Stimulated activated naive CD8-positive, alpha-beta T cell treated with anti-CD3 and anti-CD28 coated beads, Interleukin-15, Interleukin-2, amounts not matched to agents 100 ng/mL and 50 ng/mL, for 24 hours (primary cell): ENCODE data around the gene CCDC124.
A peak's percentile ranks its signal among the peaks of the same experiment; 100 is the strongest.
"Not testable (repeated sequence)": the region's sequence is repeated elsewhere in the genome, so short reads cannot be mapped to it uniquely, and the experiment has no call there.

ENCODE experiments used
- H3K27ac Mint-ChIP-seq: one replicate; pipeline ENCODE4 v1.8.0; 2021; ENCODE audit warnings: mild to moderate bottlenecking, mixed read lengths
- H3K27me3 Mint-ChIP-seq: one replicate; pipeline ENCODE4 v1.8.0; 2021; ENCODE audit warnings: mixed read lengths
- H3K36me3 Mint-ChIP-seq: one replicate; pipeline ENCODE4 v1.8.0; 2021; ENCODE audit warnings: low read depth, mixed read lengths
- H3K4me1 Mint-ChIP-seq: one replicate; pipeline ENCODE4 v1.8.0; 2021; ENCODE audit warnings: low read depth, mixed read lengths
- H3K4me3 Mint-ChIP-seq: one replicate; pipeline ENCODE4 v1.8.0; 2021; ENCODE audit warnings: mild to moderate bottlenecking, mixed read lengths
- H3K9me3 Mint-ChIP-seq: one replicate; pipeline ENCODE4 v1.8.0; 2021; ENCODE audit warnings: mixed read lengths

CCDC124 gene, protein sequence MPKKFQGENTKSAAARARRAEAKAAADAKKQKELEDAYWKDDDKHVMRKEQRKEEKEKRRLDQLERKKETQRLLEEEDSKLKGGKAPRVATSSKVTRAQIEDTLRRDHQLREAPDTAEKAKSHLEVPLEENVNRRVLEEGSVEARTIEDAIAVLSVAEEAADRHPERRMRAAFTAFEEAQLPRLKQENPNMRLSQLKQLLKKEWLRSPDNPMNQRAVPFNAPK

DNA sequence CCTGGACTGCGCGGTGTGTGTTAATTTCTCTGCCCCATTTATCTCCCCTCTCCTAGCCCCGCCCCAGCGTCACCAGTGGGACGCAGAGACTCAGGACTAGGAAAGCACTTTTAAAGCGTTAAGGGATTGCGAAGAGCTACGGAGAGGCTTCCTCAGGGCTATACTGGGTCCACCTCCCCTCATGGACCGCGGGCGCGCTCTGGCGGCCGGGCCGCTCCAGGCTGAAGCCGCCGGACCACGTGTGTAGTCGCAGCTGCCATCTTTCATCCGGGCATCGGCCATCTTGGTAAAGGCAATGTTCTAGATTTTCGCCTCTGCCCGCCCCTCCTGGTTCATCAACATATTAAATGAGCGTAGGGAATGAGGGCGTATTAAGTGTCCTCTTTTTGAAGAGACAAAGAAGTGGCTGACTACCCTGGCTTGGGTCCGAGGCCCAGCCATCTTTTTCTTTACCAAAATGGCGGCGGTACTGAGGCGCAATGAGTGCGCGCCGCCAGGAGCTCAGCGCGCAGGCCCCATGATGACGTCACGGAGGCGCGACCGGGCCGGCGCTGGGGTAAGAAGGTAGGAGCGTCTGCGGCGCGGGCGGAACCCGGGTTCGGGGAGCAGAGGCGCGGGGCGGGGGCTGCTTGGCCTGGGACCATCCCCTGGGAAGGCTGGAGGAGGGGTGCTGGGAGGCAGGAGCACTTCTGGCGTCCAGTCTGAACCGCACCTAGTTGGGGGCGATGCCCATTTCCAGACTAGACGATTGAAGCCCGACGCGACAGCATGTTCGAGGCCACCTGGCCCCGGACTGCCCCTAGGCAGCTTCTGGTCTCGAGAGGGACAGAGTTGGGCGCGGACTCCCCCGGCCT lies at the start of gene CCDC124:
TSS of gene CCDC124 (plus strand) at position 531 of the 854 bp plus-strand sequence. CDS start 3,406 bp downstream, outside the sequence.
- peak within 1 kb of the TSS; percentile 98 for H3K4me3 Mint-ChIP-seq
- no peaks in the 10 kb centered on the region for H3K27me3 Mint-ChIP-seq
- no peaks in the 10 kb centered on the region for H3K9me3 Mint-ChIP-seq
- peaks cover 5% of the 10 kb centered on the region for H3K36me3 Mint-ChIP-seq
- H3K4me1 Mint-ChIP-seq: peaks cover 27% of the 10 kb centered on the region
- peak within 1 kb of the TSS; percentile 98 for H3K27ac Mint-ChIP-seq

DNA sequence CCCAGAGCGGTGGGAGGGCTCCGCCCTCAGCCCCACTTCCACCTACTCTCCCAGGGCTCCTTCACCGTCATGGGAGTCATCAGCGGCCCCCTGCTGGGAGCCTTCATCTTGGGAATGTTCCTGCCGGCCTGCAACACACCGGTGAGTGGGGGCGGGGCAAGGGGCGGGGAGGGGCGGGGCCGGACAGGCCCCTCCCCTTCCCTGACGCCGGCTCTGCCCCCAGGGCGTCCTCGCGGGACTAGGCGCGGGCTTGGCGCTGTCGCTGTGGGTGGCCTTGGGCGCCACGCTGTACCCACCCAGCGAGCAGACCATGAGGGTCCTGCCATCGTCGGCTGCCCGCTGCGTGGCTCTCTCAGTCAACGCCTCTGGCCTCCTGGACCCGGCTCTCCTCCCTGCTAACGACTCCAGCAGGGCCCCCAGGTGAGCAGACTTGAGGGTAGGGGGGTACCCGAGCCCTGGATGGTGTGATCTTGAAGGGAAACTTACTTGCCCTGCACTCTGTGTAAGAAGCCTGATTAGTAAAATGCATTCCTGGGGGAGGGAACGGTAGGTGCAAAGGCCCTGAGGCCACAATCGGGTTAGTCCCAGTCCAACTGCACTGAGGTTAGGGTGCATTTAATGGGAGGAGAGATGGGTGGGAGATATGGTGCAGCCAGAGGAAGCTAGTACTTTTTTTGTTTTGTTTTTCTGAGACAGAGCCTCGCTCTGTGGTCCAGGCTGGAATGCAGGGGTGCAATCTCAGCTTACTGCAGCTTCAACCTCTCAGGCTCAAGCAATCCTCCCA lies 49.0 kb upstream of the CCDC124 start:
- H3K27me3 Mint-ChIP-seq: no peaks in the 10 kb centered on the region
- no peak overlapping the region for H3K4me3 Mint-ChIP-seq
- no peaks in the 10 kb centered on the region for H3K9me3 Mint-ChIP-seq
- H3K36me3 Mint-ChIP-seq: no peaks in the 10 kb centered on the region
- H3K4me1 Mint-ChIP-seq: peaks cover 4% of the 10 kb centered on the region
- no peak overlapping the region for H3K27ac Mint-ChIP-seq

DNA sequence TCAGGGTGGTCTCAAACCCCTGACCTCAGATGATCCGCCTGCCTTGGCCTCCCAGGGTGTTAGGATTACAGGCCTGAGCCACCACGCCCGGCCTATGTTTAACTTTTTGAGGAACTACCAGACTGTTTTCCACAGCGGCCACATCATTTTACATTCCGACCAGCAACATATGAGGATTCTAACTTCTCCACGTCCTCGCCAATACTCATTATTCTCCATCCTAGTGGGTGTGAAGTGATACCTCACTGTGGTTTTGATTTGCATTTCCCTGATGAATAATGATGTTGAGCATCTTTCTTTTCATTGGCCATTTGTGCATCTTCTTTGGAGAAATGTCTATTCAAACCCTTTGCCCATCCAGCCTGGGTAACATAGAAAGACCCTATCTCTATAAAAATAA lies 46.3 kb upstream of the CCDC124 start:
- Mint-ChIP-seq H3K4me3 (no peak overlapping the region), H3K4me1 (peaks cover 4% of the 10 kb centered on the region), H3K9me3 (no peaks in the 10 kb centered on the region), H3K27ac (no peak overlapping the region), H3K27me3 (no peaks in the 10 kb centered on the region), H3K36me3 (no peaks in the 10 kb centered on the region)

DNA sequence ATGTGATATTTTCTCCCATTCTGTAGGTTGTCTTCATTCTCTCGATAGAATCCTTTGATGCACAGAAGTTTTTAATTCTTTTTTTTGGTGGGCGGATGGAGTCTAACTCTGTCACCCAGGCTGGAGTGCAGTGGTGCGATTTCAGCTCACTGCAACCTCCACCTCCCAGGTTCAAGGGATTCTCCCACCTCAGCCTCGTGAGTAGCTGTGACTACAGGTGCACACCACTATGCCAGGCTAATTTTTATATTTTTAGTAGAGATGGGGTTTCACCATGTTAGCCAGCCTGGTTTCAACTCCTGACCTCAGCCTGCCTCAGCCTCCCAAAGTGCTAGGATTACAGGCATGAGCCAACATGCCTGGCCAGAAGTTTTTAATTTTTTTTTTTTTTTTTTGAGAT lies 45.6 kb upstream of the CCDC124 start:
- H3K4me3 Mint-ChIP-seq, H3K4me1 Mint-ChIP-seq, H3K27ac Mint-ChIP-seq, H3K36me3 Mint-ChIP-seq, H3K27me3 Mint-ChIP-seq, H3K9me3 Mint-ChIP-seq: not testable (repeated sequence)

DNA sequence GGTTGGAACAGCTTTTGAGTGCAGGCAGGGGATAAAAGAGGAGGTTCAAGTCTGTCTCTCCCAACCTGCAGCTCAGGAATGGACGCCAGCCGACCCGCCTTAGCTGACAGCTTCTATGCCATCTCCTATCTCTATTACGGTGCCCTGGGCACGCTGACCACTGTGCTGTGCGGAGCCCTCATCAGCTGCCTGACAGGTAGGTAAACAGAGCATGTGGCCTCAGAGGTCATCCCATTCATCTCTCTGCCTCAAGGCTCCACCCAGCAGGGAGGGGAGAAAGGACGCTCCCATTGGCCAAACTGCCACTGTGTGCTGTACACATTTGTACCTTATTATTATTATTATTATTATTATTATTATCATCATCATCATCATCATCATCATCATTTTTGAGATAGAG lies 44.6 kb upstream of the CCDC124 start:
- Mint-ChIP-seq H3K4me1 (peaks cover 4% of the 10 kb centered on the region), H3K9me3 (no peaks in the 10 kb centered on the region), H3K36me3 (no peaks in the 10 kb centered on the region), H3K4me3 (no peak overlapping the region), H3K27ac (no peak overlapping the region), H3K27me3 (no peaks in the 10 kb centered on the region)

DNA sequence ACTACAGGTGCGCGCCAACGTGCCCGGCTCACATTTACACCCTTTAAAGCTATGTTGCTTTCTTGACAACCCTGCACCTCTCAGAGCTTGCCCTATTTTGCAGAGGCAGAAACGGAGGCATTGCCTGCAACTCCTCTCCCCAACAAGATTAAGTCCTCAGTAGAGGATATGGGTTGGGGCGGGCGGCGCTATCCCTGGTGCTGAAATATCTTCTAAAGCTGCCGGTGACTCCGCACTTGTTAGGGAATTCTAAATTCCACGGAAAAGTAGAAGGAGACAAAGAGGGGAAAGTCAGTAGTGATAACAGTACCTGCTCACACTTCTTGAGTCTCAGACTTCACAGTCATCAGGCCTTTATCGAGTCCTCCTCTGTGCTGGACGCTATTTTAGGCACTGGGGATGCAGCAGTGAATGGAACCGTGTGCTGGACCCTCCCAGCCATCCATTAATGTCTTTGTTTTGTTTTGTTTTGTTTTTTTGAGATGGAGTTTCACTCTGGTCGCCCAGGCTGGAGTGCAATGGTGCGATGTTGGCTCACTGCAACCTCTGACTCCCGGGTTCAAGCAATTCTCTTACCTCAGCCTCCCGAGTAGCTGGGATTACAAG lies 43.1 kb upstream of the CCDC124 start:
- Mint-ChIP-seq H3K27me3 (no peaks in the 10 kb centered on the region), H3K27ac (no peak overlapping the region), H3K4me3 (no peak overlapping the region)

DNA sequence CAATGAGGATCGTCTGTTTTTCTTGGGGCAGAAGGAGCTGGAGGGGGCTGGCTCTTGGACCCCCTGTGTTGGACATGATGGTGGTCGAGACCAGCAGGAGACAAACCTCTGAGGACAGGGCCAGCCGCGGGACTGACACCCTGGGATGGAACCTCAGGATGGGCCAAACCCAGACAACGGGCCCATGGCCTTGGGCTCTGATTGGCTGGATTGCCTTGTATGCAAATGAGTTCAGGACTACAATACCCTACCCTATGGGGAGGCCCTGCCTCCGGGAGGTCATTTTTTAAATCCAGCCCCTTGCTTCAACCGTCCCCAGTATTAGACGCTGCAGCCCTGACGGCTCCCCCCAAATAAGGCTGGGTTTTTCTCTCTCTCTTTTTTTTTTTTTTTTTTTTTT lies 39.0 kb upstream of the CCDC124 start:
- Mint-ChIP-seq H3K27me3 (peaks cover 4% of the 10 kb centered on the region), H3K4me1 (no peaks in the 10 kb centered on the region), H3K36me3 (no peaks in the 10 kb centered on the region), H3K4me3 (no peak overlapping the region), H3K27ac (no peak overlapping the region), H3K9me3 (no peaks in the 10 kb centered on the region)

More for the DNA sequence above, 43.1 kb upstream of the CCDC124 start:
- Mint-ChIP-seq H3K4me1 (peaks cover 4% of the 10 kb centered on the region), H3K9me3 (no peaks in the 10 kb centered on the region), H3K36me3 (no peaks in the 10 kb centered on the region)

DNA sequence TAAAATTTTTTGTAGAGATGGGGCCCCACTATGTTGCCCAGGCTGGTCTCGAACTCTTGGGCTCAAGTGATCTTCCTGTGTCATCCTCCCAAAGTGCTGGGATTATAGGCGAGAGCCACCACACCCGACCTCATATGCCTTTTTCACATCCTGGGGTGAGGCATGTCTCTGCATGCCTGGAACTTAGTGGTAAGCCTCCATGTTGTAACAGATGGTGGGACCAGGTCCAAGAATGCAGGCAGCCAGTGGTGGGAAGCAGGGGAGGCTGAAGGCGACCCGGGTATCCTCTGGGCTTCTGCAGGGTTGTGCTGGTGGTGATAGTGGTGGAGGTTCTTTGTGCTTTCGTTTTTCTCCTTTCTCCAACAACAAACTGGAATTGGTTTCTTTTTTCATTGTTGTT lies 30.1 kb upstream of the CCDC124 start:
- Mint-ChIP-seq H3K27ac (no peak overlapping the region), H3K27me3 (peaks cover 26% of the 10 kb centered on the region), H3K4me3 (no peak overlapping the region), H3K36me3 (no peaks in the 10 kb centered on the region), H3K4me1 (no peaks in the 10 kb centered on the region), H3K9me3 (no peaks in the 10 kb centered on the region)

DNA sequence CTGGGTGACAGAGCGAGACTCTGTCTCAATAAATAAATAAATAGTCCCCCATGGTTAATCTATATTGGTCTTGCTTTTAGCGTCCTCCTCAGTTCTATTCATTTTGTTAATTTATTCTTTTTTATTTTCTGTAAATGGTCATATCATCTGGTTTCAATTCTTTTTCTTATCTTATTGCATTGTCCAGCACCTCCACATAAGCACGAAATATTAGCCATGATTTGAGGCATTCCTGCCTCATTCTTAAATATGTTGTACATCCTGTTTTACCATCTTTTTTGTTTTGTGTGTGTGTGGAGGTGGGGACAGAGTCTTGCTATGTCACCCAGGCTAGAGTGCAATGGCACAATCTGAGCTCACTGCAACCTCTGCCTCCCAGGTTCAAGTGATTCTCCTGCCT lies 24.6 kb upstream of the CCDC124 start:
- Mint-ChIP-seq H3K36me3 (no peaks in the 10 kb centered on the region), H3K9me3 (peaks cover 4% of the 10 kb centered on the region), H3K4me3 (no peak overlapping the region), H3K27ac (no peak overlapping the region), H3K4me1 (no peaks in the 10 kb centered on the region), H3K27me3 (peaks cover 5% of the 10 kb centered on the region)

DNA sequence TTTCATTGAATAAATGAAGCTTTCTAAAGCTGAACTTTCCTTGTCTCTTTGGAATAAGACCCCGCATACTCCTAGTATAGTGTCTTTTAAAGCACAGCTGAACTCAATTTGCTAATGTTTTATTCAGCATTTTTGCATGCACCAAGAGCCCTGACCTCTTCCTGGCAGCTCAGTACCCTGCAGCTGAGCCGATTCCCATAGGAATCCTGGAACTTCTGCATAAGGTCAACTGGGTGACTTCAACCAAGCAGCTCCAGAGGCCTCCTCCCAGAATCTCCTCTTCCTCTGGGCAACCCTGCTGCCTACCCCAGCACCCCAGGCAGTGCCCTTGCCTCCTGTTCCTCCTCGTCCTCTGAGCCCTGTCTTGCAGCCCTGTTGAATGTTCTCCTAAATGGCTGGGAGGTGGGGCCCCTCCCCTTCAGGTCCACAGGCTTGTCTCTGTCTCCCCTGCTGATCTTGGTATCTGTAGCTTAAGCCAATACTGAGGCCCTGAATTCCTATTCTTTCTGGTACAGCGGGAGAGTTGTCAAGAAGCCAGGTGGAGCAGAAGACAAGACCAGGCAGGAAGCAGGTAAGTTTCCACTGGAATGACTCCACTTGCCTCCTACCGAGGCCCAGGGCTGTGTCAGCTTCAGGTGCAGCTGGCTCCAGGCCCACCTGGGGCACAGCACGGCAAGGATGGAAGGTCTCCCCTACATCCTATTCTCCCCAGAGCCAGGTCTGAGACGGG lies 23.6 kb upstream of the CCDC124 start:
- Mint-ChIP-seq H3K9me3 (peaks cover 4% of the 10 kb centered on the region), H3K27ac (no peak overlapping the region), H3K4me3 (no peak overlapping the region), H3K36me3 (no peaks in the 10 kb centered on the region), H3K4me1 (no peaks in the 10 kb centered on the region), H3K27me3 (no peaks in the 10 kb centered on the region)

DNA sequence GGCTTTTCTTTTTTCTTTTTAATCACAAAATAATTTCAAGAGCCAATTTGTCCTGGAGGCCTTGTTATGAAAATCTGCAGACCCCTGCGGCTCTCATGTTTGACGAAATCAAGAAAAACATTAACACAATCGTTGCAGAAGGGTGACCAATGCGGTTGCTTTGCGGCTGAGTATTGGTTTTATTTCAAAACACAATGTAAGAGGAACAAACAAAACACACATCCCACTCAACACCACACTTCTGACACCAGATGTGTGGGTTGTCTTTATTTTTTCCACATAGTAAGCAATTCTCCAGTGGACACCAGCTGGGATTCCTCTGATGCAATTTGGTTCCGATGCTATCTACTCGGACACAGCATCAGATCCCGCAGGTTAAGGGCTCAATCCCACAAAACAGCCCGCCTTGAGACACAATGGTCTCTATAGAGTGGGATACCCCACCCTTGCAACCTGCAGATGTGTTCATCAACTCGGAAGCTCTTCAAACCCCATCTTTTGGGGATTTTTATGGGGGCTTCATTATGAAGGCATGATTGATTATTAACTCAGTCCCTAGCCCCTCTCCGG lies 21.9 kb upstream of the CCDC124 start:
- H3K27me3 Mint-ChIP-seq: no peaks in the 10 kb centered on the region
- no peaks in the 10 kb centered on the region for H3K4me1 Mint-ChIP-seq
- no peak overlapping the region for H3K4me3 Mint-ChIP-seq
- no peaks in the 10 kb centered on the region for H3K36me3 Mint-ChIP-seq
- H3K27ac Mint-ChIP-seq: no peak overlapping the region
- H3K9me3 Mint-ChIP-seq: peaks cover 4% of the 10 kb centered on the region

DNA sequence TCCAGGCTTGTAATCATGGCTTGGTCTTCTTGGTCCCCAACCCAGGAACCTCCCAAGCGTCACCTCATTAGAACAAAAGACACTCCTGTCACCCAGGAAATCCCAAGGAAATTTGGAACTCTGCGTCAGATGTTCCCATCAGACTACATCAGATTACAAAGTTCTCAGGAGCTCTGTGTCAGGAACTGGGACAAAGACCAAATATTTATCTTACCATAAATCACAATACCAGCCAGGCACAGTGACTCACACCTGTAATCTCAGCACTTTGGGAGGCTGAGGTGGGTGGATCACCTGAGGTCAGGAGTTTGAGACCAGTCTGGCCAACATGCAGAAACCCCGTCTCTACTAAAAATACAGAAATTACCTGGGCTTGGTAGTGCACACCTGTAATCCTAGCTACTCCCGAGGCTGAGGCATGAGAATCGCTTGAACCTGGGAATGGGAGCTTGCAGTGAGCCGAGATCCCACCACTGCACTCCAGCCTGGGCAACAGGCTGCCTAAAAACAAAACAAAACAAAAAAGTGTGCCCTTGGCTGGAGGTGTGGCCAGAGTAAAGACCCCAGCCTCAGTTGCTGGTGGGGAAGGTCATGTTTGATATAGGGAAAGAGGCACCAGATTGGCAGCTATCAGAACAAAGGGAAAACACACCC lies 16.7 kb upstream of the CCDC124 start:
- Mint-ChIP-seq H3K36me3 (no peaks in the 10 kb centered on the region), H3K4me3 (no peak overlapping the region), H3K27me3 (peaks cover 11% of the 10 kb centered on the region), H3K9me3 (no peaks in the 10 kb centered on the region), H3K4me1 (no peaks in the 10 kb centered on the region), H3K27ac (no peak overlapping the region)

DNA sequence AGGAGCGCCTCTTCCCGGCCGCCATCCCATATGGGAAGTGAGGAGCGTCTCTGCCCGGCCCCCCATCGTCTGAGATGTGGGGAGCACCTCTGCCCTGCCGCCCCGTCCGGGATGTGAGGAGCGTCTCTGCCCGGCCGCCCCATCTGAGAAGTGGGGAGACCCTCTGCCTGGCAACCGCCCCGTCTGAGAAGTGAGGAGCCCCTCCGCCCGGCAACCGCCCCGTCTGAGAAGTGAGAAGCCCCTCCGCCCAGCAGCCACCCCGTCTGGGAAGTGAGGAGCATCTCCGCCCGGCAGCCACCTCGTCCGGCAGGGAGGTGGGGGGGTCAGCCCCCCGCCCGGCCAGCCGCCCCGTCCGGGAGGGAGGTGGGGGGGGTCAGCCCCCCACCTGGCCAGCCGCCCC lies 14.7 kb upstream of the CCDC124 start:
- peaks cover 11% of the 10 kb centered on the region for H3K27me3 Mint-ChIP-seq
- not testable (repeated sequence) for H3K9me3 Mint-ChIP-seq, H3K36me3 Mint-ChIP-seq, H3K27ac Mint-ChIP-seq, H3K4me1 Mint-ChIP-seq, H3K4me3 Mint-ChIP-seq

DNA sequence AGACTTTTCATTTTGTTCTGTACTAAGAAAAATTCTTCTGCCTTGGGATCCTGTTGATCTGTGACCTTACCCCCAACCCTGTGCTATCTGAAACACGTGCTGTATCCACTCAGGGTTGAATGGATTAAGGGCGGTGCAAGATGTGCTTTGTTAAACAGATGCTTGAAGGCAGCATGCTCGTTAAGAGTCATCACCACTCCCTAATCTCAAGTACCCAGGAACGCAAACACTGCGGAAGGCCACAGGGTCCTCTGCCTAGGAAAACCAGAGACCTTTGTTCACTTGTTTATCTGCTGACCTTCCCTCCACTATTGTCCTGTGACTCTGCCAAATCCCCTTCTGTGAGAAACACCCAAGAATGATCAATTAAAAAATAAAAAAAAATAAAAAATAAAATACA lies 13.7 kb upstream of the CCDC124 start:
- not testable (repeated sequence) for H3K27ac Mint-ChIP-seq

More for the DNA sequence above, 13.7 kb upstream of the CCDC124 start:
- H3K4me1 Mint-ChIP-seq, H3K4me3 Mint-ChIP-seq, H3K9me3 Mint-ChIP-seq, H3K36me3 Mint-ChIP-seq: not testable (repeated sequence)
- H3K27me3 Mint-ChIP-seq: peaks cover 11% of the 10 kb centered on the region
